Common myeloid progenitor, CD34-positive (primary cell): Measurements from ENCODE around the gene NRL.

Source experiments
- CTCF ChIA-PET: fragments of 350-600 bp; sonication (Branson Sonifier 250); formaldehyde crosslinking; loops from one replicate; lab custom pipeline; 2021; ENCODE audit warnings: antibody characterized with exemption; lab: Charles Lee
- POLR2A ChIA-PET: fragments of 350-600 bp; sonication (Branson Sonifier 250); formaldehyde crosslinking; loops from one replicate; lab custom pipeline; 2021; ENCODE audit warnings: antibody characterized with exemption; lab: Charles Lee
- DNase-seq, 3 donors: peaks; one replicate each; pipeline versions ENCODE4 v3.0.0 to v3.0.0-alpha.2; 2013
- H3K27ac ChIP-seq, 2 experiments: 1 replicate in 1 of 2; 2 replicates in 1 of 2; pipeline ENCODE4 v1.7.0; 2013; ENCODE audit warnings: inconsistent platforms in 2 of 2, low read length in 2 of 2, mild to moderate bottlenecking in 2 of 2, low read depth in 1 of 2, moderate library complexity in 1 of 2; ENCODE audit not compliant: severe bottlenecking in 2 of 2, insufficient read depth in 1 of 2, poor library complexity in 1 of 2
- H3K27me3 ChIP-seq, 5 experiments: replicated peaks in 2 of 5; 1 replicate in 3 of 5; 2 replicates in 2 of 5; pipeline versions ENCODE4 v1.6.1 to v1.7.0; 2013; ENCODE audit warnings: low read length in 4 of 5, mild to moderate bottlenecking in 2 of 5, moderate library complexity in 2 of 5, inconsistent platforms in 1 of 5; ENCODE audit not compliant: insufficient read depth in 5 of 5, control insufficient read depth in 4 of 5
- H3K36me3 ChIP-seq, 4 experiments: 1 replicate in 2 of 4; 2 replicates in 2 of 4; pipeline versions ENCODE4 v1.6.1 to v1.7.0; 2013; ENCODE audit warnings: low read length in 3 of 4, control low read depth in 1 of 4, mild to moderate bottlenecking in 1 of 4; ENCODE audit not compliant: control insufficient read depth in 4 of 4, insufficient read depth in 4 of 4
- H3K4me1 ChIP-seq, 4 experiments: 1 replicate in 3 of 4; 2 replicates in 1 of 4; pipeline versions ENCODE4 v1.6.1 to v1.7.1; 2013; ENCODE audit warnings: low read length in 3 of 4, mild to moderate bottlenecking in 3 of 4, control low read depth in 1 of 4, inconsistent platforms in 1 of 4, moderate library complexity in 1 of 4; ENCODE audit not compliant: control insufficient read depth in 4 of 4, insufficient read depth in 4 of 4; ENCODE audit errors: control extremely low read depth in 1 of 4
- H3K4me3 ChIP-seq, 7 experiments: 1 replicate in 4 of 7; 2 replicates in 3 of 7; pipeline versions ENCODE4 v1.5.1 to v1.7.0; 2013; ENCODE audit warnings: mild to moderate bottlenecking in 7 of 7, low read length in 6 of 7, moderate library complexity in 6 of 7, inconsistent platforms in 2 of 7, low read depth in 2 of 7, control low read depth in 1 of 7; ENCODE audit not compliant: insufficient read depth in 4 of 7, control insufficient read depth in 1 of 7; ENCODE audit errors: extremely low read depth in 1 of 7
- H3K9me3 ChIP-seq, 5 experiments: 1 replicate in 4 of 5; 2 replicates in 1 of 5; pipeline versions ENCODE4 v1.6.1 to v1.7.1; 2013; ENCODE audit warnings: low read length in 4 of 5, mild to moderate bottlenecking in 2 of 5, inconsistent platforms in 1 of 5, low read depth in 1 of 5, moderate library complexity in 1 of 5; ENCODE audit not compliant: control insufficient read depth in 4 of 5, insufficient read depth in 2 of 5; ENCODE audit errors: control extremely low read depth in 1 of 5
- WGBS: methylation state at CpG from one replicate; pipeline ENCODE4 v1.1.5; 2013; ENCODE audit not compliant: insufficient coverage; 5-methylcytosine and 5-hydroxymethylcytosine counted together

The NRL gene

GRCh38 chr14:24145690-24146452 is 31.1 kb upstream of the NRL start:
- peak overlapping the region; percentile 71 to 85 for H3K27ac ChIP-seq
- CTCF ChIA-PET = interaction anchor here (0.8 to 11.6 kb wide), 11 partner anchors 9 to 162 kb away, joined by 3 to 112 read pairs (median 3); partner anchors contain the start of genes CIDEB, DCAF11, IRF9 and NRL
- peaks cover 13 to 40% (median 26%) of the 10 kb centered on the region in 4 experiments for H3K36me3 ChIP-seq
- no peak for DNase-seq
- H3K4me1 ChIP-seq = peaks cover 4 to 36% (median 33%) of the 10 kb centered on the region in 4 experiments
- no peaks in the 10 kb centered on the region for H3K27me3 ChIP-seq
- no peaks in the 10 kb centered on the region for H3K9me3 ChIP-seq
- POLR2A ChIA-PET = interaction anchor here (1.1 to 2.2 kb wide), 4 partner anchors 8 to 43 kb away, joined by 3 to 16 read pairs (median 4); partner anchors contain the start of gene IRF9
- H3K4me3 ChIP-seq = peak overlapping the region; percentile 56 to 100 (median 97)
- WGBS = 26% methylated on average over 7 of the region's 9 CpGs

GRCh38 chr14:24145219-24145618 is 30.5 kb upstream of the NRL start:
- peak overlapping the region in 6 of 7 experiments; percentile 88 to 100 (median 97) for H3K4me3 ChIP-seq
- peaks cover 4 to 42% (median 37%) of the 10 kb centered on the region in 4 experiments for H3K4me1 ChIP-seq
- peaks cover 13 to 33% (median 22%) of the 10 kb centered on the region in 4 experiments for H3K36me3 ChIP-seq
- DNase-seq = no peak
- no peaks in the 10 kb centered on the region for H3K27me3 ChIP-seq
- ChIA-PET POLR2A (no interaction called here), CTCF (interaction anchor here (0.9 to 11.6 kb wide), 6 partner anchors 8 to 163 kb away, joined by 3 to 112 read pairs (median 3); partner anchors contain the start of genes CIDEB, DCAF11, IRF9 and NRL)
- no peaks in the 10 kb centered on the region for H3K9me3 ChIP-seq
- whole genome bisulfite sequencing = no CpG with 5 or more reads among the region's 2 CpGs
- no peak overlapping the region for H3K27ac ChIP-seq

GRCh38 chr14:24144451-24144850 is 29.7 kb upstream of the NRL start:
- H3K27me3 ChIP-seq = no peaks in the 10 kb centered on the region
- 100% methylated on average over 1 of the region's 1 CpG for WGBS
- CTCF ChIA-PET = interaction anchor here (1.2 to 11.6 kb wide), 4 partner anchors 16 to 98 kb away, joined by 3 to 112 read pairs (median 3); partner anchors contain the start of genes IRF9 and TINF2
- peaks cover 6 to 28% (median 15%) of the 10 kb centered on the region in 4 experiments for H3K36me3 ChIP-seq
- no peaks in the 10 kb centered on the region for H3K9me3 ChIP-seq
- no peak overlapping the region for H3K4me3 ChIP-seq
- POLR2A ChIA-PET = no interaction called here
- H3K4me1 ChIP-seq = peaks cover 6 to 49% (median 42%) of the 10 kb centered on the region in 4 experiments
- no peak for DNase-seq
- no peak overlapping the region for H3K27ac ChIP-seq

GRCh38 chr14:24143511-24143910 is 28.8 kb upstream of the NRL start:
- ChIA-PET CTCF (interaction anchor here (1.2 to 11.6 kb wide), 4 partner anchors 17 to 99 kb away, joined by 3 to 112 read pairs (median 3); partner anchors contain the start of genes IRF9 and TINF2), POLR2A (no interaction called here)
- Histone ChIP-seq H3K27ac (no peak overlapping the region), H3K4me3 (no peak overlapping the region), H3K27me3 (no peaks in the 10 kb centered on the region), H3K9me3 (no peaks in the 10 kb centered on the region), H3K4me1 (peaks cover 6 to 50% (median 43%) of the 10 kb centered on the region in 4 experiments), H3K36me3 (peaks cover 4 to 32% (median 15%) of the 10 kb centered on the region in 4 experiments)
- DNase-seq = no peak
- no CpG with 5 or more reads among the region's 2 CpGs for WGBS

- Histone ChIP-seq H3K9me3 (no peaks in the 10 kb centered on the region), H3K27ac (peak within 1 kb of the TSS; percentile 53 to 85), H3K27me3 (no peaks in the 10 kb centered on the region), H3K4me3 (peak within 1 kb of the TSS; percentile 80 to 98 (median 87)), H3K4me1 (peaks cover 6 to 56% (median 46%) of the 10 kb centered on the region in 4 experiments), H3K36me3 (peaks cover 7 to 47% (median 27%) of the 10 kb centered on the region in 4 experiments)
- DNase-seq = peak; percentile 99 to 100 (median 100)
- 0% methylated on average over 56 of the region's 65 CpGs for WGBS
- ChIA-PET POLR2A (interaction anchor here (0.7 to 1.7 kb wide), 4 partner anchors 9 to 27 kb away, joined by 3 to 15 read pairs (median 4); partner anchors contain the start of genes DCAF11 and IRF9), CTCF (interaction anchor here (0.6 to 6.4 kb wide), 9 partner anchors 9 to 85 kb away, joined by 3 to 61 read pairs (median 3); partner anchors contain the start of genes IPO4 and IRF9)
Measured at GRCh38 chr14:24141097-24141880, 26.5 kb upstream of the NRL start, which contains the start of gene EMC9. Gene EMC9 (minus strand): TSS chr14:24141591. CDS start chr14:24141304, 287 bp downstream.

GRCh38 chr14:24139272-24139934 is 24.7 kb upstream of the NRL start:
- Histone ChIP-seq H3K4me3 (no peak overlapping the region), H3K27ac (no peak overlapping the region), H3K9me3 (no peaks in the 10 kb centered on the region), H3K4me1 (peaks cover 2 to 46% (median 38%) of the 10 kb centered on the region in 4 experiments), H3K27me3 (no peaks in the 10 kb centered on the region), H3K36me3 (peaks cover 7 to 42% (median 27%) of the 10 kb centered on the region in 4 experiments)
- DNase-seq = peak in 1 of 3 donors; percentile 36
- WGBS = 100% methylated on average over 4 of the region's 9 CpGs
- ChIA-PET CTCF (interaction anchor here (0.8 to 6.4 kb wide), 6 partner anchors 9 to 98 kb away, joined by 3 to 61 read pairs (median 4); partner anchors contain the start of genes DCAF11, IRF9 and NRL), POLR2A (interaction anchor here (2.0 kb wide), 1 partner anchor 7 kb away, joined by 6 read pairs; the partner anchor contains the start of genes PSME2 and RNF31)
